ENCODE data around the gene ENTPD7. TPM values are rescaled to one million over a fixed set of nuclear protein-coding genes. Genes with fewer than 3 reads are reported as not detected.
A peak's percentile ranks its signal among the peaks of the same experiment; 100 is the strongest.

The ENTPD7 gene
- total and polyA plus RNA-seq, 9 of the 15 experiments (the other 6 are each of a cell fraction or from before 2014, with no cell fraction given) = 1.4 to 13.9 (median 8.5) TPM

DNA sequence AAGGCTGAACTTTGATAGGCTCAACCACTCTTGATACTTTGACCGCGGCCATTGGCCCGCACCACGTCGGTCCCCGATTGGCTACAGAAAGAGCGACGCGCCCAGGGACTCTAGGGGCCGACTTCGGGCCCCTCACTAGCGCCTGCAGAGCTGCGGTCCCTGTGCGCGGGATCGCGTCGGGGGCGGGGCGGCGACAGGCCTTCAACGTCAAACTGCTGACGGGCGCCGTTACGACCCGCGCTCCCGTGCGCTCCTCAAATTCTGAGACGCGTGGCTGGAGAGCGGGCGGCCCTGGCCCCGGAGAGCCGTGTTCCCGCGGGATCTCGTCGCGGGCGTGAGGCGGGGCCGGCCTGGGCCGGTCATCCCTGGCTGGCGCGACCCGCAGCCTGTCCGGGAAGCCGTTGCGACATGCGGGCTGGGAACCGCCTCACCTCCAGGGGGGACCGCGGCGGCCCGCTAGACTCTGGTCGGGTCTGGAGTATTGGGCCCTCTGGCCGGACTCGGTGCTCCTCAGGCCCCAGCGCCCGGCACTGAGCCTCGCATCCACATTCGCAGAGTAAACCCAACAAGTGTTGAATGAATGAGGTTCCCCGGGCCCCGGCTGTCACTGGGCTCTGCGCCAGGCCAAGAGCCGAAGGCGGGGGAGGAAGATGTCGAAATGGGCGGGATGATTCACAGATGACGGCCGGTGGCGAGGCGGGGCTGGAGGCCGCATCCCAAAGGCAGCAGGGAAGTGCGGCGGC, 38.4 kb upstream of the ENTPD7 start (continued):
- TF ChIP-seq FOXP1 (CRISPR knock-in tag; IDR thresholded peaks at IDR 0.05) = peak; percentile 95
- TF ChIP-seq ZNF146 (CRISPR knock-in tag; IDR thresholded peaks at IDR 0.05; ENCODE audit: unreplicated experiment) = no peak
- TF ChIP-seq, protein P1, sequence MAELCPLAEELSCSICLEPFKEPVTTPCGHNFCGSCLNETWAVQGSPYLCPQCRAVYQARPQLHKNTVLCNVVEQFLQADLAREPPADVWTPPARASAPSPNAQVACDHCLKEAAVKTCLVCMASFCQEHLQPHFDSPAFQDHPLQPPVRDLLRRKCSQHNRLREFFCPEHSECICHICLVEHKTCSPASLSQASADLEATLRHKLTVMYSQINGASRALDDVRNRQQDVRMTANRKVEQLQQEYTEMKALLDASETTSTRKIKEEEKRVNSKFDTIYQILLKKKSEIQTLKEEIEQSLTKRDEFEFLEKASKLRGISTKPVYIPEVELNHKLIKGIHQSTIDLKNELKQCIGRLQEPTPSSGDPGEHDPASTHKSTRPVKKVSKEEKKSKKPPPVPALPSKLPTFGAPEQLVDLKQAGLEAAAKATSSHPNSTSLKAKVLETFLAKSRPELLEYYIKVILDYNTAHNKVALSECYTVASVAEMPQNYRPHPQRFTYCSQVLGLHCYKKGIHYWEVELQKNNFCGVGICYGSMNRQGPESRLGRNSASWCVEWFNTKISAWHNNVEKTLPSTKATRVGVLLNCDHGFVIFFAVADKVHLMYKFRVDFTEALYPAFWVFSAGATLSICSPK (IDR thresholded peaks at IDR 0.05; ENCODE audit: borderline replicate concordance) = no peak
- no peak for TF ChIP-seq ZC3H4 (CRISPR knock-in tag; IDR thresholded peaks at IDR 0.05; ENCODE audit: borderline replicate concordance)
- TF ChIP-seq ELF4 (CRISPR knock-in tag; IDR thresholded peaks at IDR 0.05) = no peak
- TF ChIP-seq CEBPG (CRISPR knock-in tag; IDR thresholded peaks at IDR 0.05) = peak; percentile 86
- peak; percentile 82 to 85 for TF ChIP-seq CEBPG (tag; conservative IDR thresholded peaks at IDR 0.05 in 1 of 2, IDR thresholded peaks at IDR 0.05 in 1 of 2)
- TF ChIP-seq BACH1 (tag; IDR thresholded peaks at IDR 0.05) = no peak
- peak; percentile 62; the same call in 1 of the 2 replicates for TF ChIP-seq POLR2AphosphoS5 (IDR thresholded peaks at IDR 0.05; ENCODE audit: control insufficient read depth, insufficient read depth, low read depth, low read length)
- TF ChIP-seq SLC30A9 (CRISPR knock-in tag; IDR thresholded peaks at IDR 0.05) = no peak
- TF ChIP-seq, protein P2, sequence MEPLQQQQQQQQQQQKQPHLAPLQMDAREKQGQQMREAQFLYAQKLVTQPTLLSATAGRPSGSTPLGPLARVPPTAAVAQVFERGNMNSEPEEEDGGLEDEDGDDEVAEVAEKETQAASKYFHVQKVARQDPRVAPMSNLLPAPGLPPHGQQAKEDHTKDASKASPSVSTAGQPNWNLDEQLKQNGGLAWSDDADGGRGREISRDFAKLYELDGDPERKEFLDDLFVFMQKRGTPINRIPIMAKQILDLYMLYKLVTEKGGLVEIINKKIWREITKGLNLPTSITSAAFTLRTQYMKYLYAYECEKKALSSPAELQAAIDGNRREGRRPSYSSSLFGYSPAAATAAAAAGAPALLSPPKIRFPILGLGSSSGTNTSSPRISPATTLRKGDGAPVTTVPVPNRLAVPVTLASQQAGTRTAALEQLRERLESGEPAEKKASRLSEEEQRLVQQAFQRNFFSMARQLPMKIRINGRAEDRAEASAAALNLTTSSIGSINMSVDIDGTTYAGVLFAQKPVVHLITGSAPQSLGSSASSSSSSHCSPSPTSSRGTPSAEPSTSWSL (CRISPR knock-in tag; IDR thresholded peaks at IDR 0.05; ENCODE audit: borderline replicate concordance) = no peak
- TF ChIP-seq ZNF444 (CRISPR knock-in tag; IDR thresholded peaks at IDR 0.05) = no peak
- no peak for TF ChIP-seq CHD1 (IDR thresholded peaks at IDR 0.05; ENCODE audit: low read length)
- TF ChIP-seq, protein P3, sequence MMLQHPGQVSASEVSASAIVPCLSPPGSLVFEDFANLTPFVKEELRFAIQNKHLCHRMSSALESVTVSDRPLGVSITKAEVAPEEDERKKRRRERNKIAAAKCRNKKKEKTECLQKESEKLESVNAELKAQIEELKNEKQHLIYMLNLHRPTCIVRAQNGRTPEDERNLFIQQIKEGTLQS (IDR thresholded peaks at IDR 0.05) = peak; percentile 79
- TF ChIP-seq, protein P3 (CRISPR knock-in tag; conservative IDR thresholded peaks at IDR 0.05) = no peak
- TF ChIP-seq ZNF24 (IDR thresholded peaks at IDR 0.05) = peak; percentile 95
- TF ChIP-seq SMAD1 (IDR thresholded peaks at IDR 0.05; ENCODE audit: low read depth, low read length, partially characterized antibody) = peak; percentile 48
- TF ChIP-seq TCF7L2 (IDR thresholded peaks at IDR 0.05; ENCODE audit: low read depth, low read length) = no peak
- no peak for TF ChIP-seq ZNF347 (CRISPR knock-in tag; IDR thresholded peaks at IDR 0.05; ENCODE audit: low read depth)
- TF ChIP-seq HMGN3 (IDR thresholded peaks at IDR 0.05; ENCODE audit: borderline replicate concordance, extremely low read depth, insufficient read length, low read depth, low read length) = no peak
- peak; percentile 16 for TF ChIP-seq CBFA2T3 (IDR thresholded peaks at IDR 0.05)
- TF ChIP-seq TRIM28 (IDR thresholded peaks at IDR 0.05) = no peak
